ENCODE measurements around the gene SFPQ.

The SFPQ gene

DNA sequence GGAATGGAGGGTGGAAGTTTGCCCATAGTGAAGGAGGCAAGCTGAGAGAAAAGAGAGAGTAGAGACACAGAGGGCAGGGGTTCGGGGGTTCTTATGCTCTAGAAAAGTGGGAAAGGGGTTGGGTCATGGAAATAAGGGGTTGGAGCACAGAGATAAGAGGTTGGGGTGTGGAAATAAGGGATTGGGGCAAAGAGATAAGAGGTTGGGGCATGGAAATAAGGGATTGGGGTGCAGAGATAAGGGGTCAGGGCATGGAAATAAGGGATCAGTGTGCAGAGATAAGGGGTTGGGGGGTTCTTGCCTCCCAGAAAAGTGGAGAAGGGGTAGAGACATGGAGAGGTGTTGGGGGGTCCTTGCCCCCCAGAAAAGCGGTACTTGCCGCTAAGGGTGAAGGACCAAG, 56.2 kb downstream of the SFPQ start:
- no peaks in the 10 kb centered on the region for H3K27me3 ChIP-seq (ENCODE audit: insufficient read depth, insufficient read length)
- H3K9ac ChIP-seq (ENCODE audit: insufficient read length, low read depth), result no peak overlapping the region
- TF ChIP-seq SUZ12 (IDR thresholded peaks at IDR 0.05; ENCODE audit: extremely low read depth, insufficient read depth, insufficient read length), result no peak
- TF ChIP-seq ZNF274 (IDR thresholded peaks at IDR 0.05; ENCODE audit: low read depth, low read length), result no peak
- no peak for TF ChIP-seq YY1 (IDR thresholded peaks at IDR 0.05; ENCODE audit: insufficient read depth, insufficient read length)
- H3K9me3 ChIP-seq (ENCODE audit: insufficient read depth, low read length), result peaks cover 3% of the 10 kb centered on the region; the same call in 1 of the 2 replicates
- no peaks in the 10 kb centered on the region for H3K4me1 ChIP-seq (ENCODE audit: insufficient read depth, insufficient read length)
- H3K36me3 ChIP-seq (ENCODE audit: insufficient read depth, insufficient read length, low read length), result no peaks in the 10 kb centered on the region
- DNase-seq (ENCODE audit: low read depth, low spot score), result no peak
- no peak overlapping the region for H3K4me3 ChIP-seq (ENCODE audit: insufficient read length, low read depth)

Measured in NT2/D1 (cell line).